ENCODE data around the gene CPTP.

DNA sequence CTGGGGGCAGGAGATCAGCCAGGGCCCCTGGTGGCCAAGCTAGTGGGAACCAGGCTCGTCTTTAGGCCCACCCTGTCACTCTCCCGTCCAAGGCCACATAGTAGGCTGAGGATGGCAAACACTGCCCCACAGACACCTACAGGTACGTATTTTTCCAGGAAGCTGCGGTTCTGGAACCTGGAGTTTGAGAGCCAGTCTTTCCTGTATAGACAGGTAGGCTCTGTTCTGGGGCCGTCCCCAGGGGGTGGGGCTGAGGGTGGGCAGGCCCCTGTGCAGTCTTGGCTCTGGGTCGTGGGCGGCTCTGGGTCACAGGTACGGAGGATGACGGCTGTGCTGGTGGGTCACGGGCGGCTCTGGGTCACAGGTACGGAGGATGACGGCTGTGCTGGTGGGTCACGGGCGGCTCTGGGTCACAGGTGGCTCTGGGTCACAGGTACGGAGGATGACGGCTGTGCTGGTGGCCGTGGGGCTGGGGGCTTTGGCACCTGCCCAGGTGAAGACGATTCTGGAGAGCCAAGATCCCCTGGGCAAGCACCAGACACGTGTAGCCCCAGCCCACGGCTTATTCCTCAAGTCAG, 14.0 kb upstream of the CPTP start:
- TF ChIP-seq POLR2AphosphoS5 (IDR thresholded peaks at IDR 0.05) (no peak), EZH2 (IDR thresholded peaks at IDR 0.05; ENCODE audit: borderline replicate concordance, insufficient read depth, low read length, poor library complexity, severe bottlenecking) (no peak), TAF1 (IDR thresholded peaks at IDR 0.05; ENCODE audit: low read depth) (no peak)
- TF ChIP-seq, protein P1, sequence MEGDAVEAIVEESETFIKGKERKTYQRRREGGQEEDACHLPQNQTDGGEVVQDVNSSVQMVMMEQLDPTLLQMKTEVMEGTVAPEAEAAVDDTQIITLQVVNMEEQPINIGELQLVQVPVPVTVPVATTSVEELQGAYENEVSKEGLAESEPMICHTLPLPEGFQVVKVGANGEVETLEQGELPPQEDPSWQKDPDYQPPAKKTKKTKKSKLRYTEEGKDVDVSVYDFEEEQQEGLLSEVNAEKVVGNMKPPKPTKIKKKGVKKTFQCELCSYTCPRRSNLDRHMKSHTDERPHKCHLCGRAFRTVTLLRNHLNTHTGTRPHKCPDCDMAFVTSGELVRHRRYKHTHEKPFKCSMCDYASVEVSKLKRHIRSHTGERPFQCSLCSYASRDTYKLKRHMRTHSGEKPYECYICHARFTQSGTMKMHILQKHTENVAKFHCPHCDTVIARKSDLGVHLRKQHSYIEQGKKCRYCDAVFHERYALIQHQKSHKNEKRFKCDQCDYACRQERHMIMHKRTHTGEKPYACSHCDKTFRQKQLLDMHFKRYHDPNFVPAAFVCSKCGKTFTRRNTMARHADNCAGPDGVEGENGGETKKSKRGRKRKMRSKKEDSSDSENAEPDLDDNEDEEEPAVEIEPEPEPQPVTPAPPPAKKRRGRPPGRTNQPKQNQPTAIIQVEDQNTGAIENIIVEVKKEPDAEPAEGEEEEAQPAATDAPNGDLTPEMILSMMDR (IDR thresholded peaks at IDR 0.05; ENCODE audit: poor library complexity, severe bottlenecking): no peak
- TF ChIP-seq, protein P2, sequence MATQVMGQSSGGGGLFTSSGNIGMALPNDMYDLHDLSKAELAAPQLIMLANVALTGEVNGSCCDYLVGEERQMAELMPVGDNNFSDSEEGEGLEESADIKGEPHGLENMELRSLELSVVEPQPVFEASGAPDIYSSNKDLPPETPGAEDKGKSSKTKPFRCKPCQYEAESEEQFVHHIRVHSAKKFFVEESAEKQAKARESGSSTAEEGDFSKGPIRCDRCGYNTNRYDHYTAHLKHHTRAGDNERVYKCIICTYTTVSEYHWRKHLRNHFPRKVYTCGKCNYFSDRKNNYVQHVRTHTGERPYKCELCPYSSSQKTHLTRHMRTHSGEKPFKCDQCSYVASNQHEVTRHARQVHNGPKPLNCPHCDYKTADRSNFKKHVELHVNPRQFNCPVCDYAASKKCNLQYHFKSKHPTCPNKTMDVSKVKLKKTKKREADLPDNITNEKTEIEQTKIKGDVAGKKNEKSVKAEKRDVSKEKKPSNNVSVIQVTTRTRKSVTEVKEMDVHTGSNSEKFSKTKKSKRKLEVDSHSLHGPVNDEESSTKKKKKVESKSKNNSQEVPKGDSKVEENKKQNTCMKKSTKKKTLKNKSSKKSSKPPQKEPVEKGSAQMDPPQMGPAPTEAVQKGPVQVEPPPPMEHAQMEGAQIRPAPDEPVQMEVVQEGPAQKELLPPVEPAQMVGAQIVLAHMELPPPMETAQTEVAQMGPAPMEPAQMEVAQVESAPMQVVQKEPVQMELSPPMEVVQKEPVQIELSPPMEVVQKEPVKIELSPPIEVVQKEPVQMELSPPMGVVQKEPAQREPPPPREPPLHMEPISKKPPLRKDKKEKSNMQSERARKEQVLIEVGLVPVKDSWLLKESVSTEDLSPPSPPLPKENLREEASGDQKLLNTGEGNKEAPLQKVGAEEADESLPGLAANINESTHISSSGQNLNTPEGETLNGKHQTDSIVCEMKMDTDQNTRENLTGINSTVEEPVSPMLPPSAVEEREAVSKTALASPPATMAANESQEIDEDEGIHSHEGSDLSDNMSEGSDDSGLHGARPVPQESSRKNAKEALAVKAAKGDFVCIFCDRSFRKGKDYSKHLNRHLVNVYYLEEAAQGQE (IDR thresholded peaks at IDR 0.05; ENCODE audit: borderline replicate concordance): no peak

Data from neural cell (in vitro differentiated cells).